ENCODE measurements around the gene IQSEC1. TPM values are rescaled to one million over a fixed set of nuclear protein-coding genes. Genes with fewer than 3 reads are reported as not detected.

Gene IQSEC1
- total RNA-seq, 3 donors from 2014 or later: 19.8 to 42.2 (median 21.9) TPM

GRCh38 chr3:13039213-13039896 lies 33.9 kb downstream of the IQSEC1 start:
- no peak for TF ChIP-seq CTCF (IDR thresholded peaks at IDR 0.05)
- intact Hi-C loops (cut with DNase I, micrococcal nuclease): no loop called here
- Histone ChIP-seq H3K4me3 (no peak overlapping the region), H3K4me1 (ENCODE audit: low read depth) (no peaks in the 10 kb centered on the region), H3K9me3 (no peaks in the 10 kb centered on the region), H3K36me3 (ENCODE audit: low read depth) (no peaks in the 10 kb centered on the region)
- no peak for ATAC-seq
- no peak for DNase-seq

GRCh38 chr3:13037458-13038117 lies 35.6 kb downstream of the IQSEC1 start:
- DNase-seq (no peak), ATAC-seq (no peak)
- no peak for TF ChIP-seq CTCF (IDR thresholded peaks at IDR 0.05)
- no peaks in the 10 kb centered on the region for H3K36me3 ChIP-seq (ENCODE audit: low read depth)
- no peaks in the 10 kb centered on the region for H3K4me1 ChIP-seq (ENCODE audit: low read depth)
- intact Hi-C loops (cut with DNase I, micrococcal nuclease): no loop called here
- H3K4me3 ChIP-seq: no peak overlapping the region
- no peaks in the 10 kb centered on the region for H3K9me3 ChIP-seq

GRCh38 chr3:13034861-13035260 lies 38.4 kb downstream of the IQSEC1 start:
- intact Hi-C loops (cut with DNase I, micrococcal nuclease): no loop called here
- Histone ChIP-seq H3K9me3 (no peaks in the 10 kb centered on the region), H3K4me1 (ENCODE audit: low read depth) (no peaks in the 10 kb centered on the region), H3K4me3 (no peak overlapping the region), H3K36me3 (ENCODE audit: low read depth) (no peaks in the 10 kb centered on the region)
- ATAC-seq (no peak), DNase-seq (no peak)
- TF ChIP-seq CTCF (IDR thresholded peaks at IDR 0.05): no peak

GRCh38 chr3:13034109-13034800 lies 39.0 kb downstream of the IQSEC1 start:
- TF ChIP-seq CTCF (IDR thresholded peaks at IDR 0.05): no peak
- Histone ChIP-seq H3K4me3 (no peak overlapping the region), H3K36me3 (ENCODE audit: low read depth) (no peaks in the 10 kb centered on the region), H3K4me1 (ENCODE audit: low read depth) (no peaks in the 10 kb centered on the region), H3K9me3 (no peaks in the 10 kb centered on the region)
- no peak for DNase-seq
- intact Hi-C loops (cut with DNase I, micrococcal nuclease): no loop called here
- no peak for ATAC-seq

- no peaks in the 10 kb centered on the region for H3K4me1 ChIP-seq (ENCODE audit: low read depth)
- no peaks in the 10 kb centered on the region for H3K9me3 ChIP-seq
- ATAC-seq (no peak), DNase-seq (no peak)
- intact Hi-C loops (cut with DNase I, micrococcal nuclease): no loop called here
- H3K36me3 ChIP-seq (ENCODE audit: low read depth): no peaks in the 10 kb centered on the region
- TF ChIP-seq CTCF (IDR thresholded peaks at IDR 0.05): no peak
- no peak overlapping the region for H3K4me3 ChIP-seq
Measured at GRCh38 chr3:13032206-13032605, 41.0 kb downstream of the IQSEC1 start.
